CD1c-positive myeloid dendritic cell (primary cell): ENCODE measurements around the gene APBA2.

ENCODE experiments used
- DNase-seq: peaks from one replicate; pipeline ENCODE4 v3.0.0-alpha.2; 2016; ENCODE audit errors: extremely low spot score

The APBA2 gene

DNA sequence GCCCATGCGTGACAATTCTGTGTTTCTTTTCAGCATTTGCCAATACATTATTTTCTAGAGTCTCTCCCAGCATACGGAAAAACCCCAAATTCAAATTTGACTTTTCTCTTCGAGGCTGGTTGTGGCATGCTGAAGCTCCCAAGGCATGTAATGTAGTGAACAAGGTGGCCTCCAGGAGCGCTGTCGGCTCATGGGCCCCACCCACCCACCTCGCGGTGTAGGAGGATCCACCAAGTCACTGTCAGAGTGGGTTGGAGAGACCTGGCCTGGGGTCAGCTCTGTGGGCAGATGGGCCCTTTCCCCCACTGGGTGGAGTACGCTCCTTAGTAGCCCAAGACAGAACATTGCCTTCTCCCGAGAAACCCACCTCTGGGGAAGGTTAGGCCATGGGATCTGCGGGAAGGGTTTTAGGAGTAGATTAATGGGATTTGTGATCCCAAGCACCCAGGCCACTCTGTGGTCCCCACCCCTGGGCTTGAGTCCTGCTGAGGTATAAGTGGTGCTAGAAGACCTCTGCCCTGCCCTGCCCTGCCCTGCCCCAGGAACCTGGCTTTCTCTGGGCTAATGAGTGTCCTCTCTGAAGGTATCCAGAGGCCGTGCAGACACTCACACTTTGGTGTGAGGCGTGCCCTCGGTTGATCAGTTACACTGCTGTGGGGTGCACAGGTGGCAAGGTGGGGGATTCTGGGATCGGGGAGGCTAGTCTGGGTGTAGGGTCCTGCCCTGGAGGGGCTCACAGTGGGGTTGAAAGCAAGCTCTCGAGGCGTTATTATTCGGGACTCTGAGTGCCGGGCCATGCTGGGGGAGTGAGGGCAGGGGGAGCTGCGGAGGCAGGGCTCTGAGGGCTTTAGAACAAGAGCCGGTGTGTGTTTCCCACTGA, 97.9 kb downstream of the APBA2 start:
- no peak for DNase-seq

DNA sequence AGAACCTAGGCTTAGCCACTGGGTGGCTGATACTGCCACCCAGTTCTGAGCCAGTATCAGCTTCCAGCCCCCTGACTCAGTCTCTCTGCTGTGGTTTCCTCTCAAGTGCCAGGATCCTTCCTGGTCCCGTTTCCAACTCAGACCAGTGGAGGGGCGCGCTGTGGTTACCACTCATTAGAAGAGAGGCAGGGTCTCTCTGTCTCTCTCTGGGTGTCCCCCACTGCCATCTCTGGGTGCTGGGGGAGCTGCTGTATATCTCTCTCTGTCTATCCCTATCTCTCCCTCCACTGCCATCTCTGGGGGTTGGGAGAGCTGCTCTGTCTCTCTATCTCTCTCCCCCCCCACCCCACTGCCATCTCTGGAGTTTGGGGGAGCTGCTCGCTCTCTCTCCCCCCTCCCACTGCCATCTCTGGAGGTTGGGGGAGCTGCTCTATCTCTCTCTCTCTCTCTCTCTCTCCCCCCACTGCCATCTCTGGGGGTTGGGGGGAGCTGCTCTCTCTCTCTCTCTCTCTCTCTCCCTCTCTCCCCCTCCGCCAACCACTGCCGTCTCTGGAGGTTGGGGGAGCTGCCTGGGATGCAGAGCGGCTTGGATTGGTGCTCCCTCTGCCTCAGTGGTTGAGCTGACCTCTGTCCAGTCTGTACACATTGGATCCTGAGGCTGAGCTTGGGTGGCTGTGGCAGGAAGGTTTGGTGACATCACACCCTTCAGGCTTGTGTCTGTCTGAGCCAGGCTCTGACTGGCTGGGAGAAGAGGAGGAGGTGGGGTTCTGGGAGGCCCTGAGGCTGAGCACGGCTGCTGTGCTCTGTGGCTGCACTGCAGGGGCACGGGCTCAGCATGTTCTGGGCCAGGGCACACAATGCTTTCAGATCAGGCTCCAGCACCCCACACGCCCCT, 98.9 kb downstream of the APBA2 start:
- DNase-seq = no peak

DNA sequence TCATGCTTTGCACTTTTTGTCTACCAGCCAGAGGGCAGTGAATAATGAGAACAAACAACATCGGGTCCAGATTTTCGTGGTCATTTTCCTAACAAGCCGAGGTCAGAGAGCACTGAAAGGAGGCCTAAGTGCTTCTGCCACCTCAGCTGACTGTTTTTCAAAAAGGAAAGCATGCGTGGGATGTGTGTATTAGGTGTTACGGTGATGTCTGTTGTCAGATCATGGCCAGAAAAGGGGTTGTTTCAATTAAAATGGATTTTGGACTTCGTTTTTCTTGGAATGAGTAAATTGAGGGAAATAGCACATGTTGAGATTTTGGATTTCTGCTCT, 99.5 kb downstream of the APBA2 start:
- no peak for DNase-seq

DNA sequence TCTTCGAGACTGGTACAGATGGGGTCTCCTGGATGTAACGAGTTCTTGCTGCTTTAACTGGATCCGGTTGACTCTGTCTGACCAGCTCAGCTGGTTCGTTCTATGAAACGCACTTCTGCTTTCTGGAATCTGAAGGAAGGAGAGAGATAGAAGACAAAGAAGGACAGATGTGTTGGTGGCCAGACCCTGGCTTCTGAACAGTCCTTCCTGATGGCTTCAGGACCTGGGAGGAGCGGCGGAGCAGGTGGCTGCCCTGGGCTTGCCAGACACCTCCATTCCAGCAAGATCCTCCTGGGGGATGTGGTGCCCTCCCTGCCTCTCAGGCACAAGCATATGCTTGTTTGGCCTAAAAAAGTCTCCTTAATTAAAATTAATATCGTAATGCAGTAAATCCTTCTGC, 99.9 kb downstream of the APBA2 start:
- DNase-seq = no peak

DNA sequence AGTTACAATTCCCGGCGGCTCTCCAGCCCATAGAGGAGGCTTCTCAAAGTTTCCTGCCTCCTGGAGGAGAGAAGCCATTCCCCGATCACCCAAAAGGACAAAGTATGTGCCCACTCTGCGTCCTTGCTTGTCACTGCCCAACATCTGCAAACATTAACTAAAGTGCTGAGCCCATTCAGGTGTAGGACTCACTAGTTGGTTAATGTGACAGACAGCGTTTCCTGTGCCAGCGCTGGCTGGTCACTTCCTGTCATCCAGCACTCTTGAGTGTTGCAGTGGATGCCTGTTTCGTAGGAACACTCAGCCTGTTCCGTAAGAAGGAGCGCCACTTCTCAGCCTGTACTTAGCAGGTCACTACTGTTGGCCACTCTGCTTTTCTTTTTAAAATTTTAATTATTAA, 100.3 kb downstream of the APBA2 start:
- peak; percentile 7 for DNase-seq

DNA sequence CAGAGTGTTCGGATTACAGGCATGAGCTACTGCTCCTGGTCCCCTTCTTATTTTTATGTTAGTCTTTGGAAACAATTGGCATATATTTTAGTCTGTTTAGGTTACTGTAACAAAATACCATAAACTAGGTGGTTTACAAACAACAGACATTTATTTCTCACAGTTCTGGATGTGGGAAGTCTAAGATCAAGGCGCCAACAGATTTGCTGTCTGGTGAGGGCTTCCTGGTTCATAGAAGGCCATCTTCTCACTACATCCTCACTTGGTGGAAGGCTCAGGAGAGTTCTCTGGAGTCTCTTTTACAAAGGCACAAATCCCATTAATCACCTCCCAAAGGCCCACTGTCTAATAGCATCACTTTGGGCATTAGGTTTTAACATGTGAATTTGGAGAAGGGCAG, 101.0 kb downstream of the APBA2 start:
- no peak for DNase-seq

DNA sequence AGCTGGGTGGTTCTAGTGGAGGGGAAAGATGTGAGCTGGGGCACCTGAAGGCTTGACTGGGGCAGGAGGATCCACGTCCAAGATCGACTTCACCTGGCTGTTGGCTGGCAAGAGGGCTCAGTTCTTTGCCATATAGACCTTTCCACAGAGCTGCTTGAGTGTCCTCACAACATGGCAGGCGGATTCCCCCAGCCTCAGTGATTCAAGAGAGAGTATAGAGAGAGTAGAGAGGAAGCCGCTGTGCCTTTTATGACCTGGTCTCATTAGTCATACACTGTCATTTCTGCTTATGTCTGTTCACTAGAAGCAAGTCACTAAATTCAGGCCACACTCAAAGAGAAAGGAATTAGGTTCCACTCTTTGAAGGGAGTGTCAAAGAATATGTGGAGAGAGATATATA, 101.6 kb downstream of the APBA2 start:
- no peak for DNase-seq

DNA sequence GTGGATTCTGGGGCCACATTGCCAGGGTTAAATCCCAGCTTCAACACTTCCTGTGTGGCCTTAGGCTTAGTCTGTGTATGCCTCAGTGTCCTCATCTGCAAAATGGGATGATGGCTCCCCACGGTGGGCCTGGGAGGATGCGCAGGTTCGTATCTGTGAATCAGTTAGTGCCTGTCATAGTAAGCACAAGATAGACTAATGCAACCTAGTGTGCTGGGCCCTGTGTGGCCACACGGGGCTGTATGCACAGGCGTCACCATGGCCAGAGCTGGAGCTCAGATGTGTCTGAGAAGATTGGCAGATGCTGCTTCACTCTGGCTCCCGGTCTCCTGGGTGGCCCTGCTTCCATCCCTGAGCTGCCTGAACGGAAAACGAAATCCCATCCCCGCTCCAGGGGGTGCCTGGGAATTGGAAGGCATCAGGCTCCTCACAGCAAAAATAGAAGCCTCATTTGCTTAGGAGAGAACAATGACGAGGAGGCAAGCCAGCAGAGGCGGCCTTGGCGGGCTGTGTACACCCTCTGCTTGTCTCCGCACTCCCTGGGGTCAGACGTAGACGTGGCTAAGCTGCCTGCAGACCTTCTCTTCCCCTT, 103.6 kb downstream of the APBA2 start:
- DNase-seq = no peak

DNA sequence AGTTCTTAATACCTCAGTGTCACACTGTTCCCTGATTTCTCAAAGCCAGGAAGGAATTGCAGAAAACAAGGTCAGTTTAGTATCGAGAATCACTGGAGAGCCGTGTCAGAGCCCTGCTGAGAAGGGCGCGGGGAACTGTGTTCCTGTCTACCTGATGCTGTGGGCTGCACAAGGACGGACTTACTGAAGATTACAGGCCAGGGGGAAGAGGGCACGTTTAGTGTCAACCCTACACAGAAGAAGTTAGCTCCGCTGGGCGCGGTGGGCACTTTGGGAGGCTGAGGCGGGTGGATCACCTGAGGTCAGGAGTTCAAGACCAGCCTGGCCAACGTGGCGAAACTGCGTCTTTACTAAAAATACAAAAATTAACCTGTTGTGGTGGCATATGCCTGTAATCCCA, 104.1 kb downstream of the APBA2 start:
- no peak for DNase-seq

DNA sequence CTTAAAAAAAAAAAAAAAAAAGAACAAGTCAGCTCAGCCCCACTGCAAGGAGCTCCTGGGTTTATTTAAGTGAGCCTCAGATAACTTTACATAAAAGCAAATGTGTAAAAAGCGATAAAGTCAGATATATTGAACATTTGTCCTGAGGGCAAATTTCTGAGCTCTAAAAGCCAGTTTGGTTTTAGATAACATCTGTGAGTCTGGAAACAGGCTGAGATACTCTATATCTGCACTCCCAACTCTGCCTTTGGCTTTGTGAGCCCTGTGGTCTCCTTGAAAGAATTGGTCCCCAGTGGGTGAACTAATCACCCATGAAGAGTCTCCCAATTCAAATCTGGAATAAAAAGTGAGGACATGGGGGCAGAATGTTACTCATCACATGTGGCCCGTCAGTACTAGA, 104.6 kb downstream of the APBA2 start:
- no peak for DNase-seq

DNA sequence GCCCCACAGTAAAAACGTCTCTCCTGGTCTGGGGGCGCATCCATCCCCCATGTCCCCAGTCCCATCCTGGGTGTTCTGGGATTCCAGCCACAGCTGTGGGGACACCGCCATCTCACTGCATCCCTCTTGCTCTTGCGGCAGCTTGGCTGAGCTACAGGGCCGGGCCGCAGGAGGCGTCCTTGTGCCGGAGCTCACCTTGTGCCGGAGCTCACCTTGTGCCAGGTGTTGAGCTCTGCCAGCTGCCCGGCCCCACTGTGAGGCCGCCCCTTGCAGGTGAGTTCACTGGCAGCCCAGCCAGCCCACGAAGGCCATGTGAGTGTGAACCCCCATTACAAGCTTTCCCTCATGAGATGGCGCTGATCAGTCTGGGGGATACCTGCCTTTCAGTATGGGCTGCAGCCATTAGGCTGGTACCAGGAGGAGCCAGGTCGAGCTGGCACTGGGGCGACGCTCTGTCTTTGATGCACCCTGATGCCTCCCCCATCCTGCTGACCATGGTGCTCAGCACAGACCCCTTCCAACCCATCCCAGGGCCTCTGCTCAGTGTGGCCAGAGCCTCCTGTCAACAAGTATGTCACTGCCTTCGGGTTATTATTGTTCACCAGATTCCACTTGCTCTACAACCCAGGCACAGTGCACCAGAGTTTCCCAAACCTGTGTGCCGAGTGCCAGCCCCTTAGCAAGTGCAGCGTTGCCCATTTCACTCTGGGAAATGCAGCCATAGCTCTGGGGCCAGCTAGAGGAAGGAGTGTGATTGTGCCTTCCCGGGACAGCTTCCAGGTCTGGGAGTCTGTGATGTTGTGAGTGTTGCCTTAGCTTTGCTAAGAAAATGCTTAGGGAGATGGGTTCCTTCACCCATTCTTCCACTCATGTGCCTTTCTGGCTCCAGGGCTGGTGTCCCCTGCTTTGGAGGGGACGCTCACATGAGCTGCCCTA, 105.7 kb downstream of the APBA2 start:
- DNase-seq = no peak

DNA sequence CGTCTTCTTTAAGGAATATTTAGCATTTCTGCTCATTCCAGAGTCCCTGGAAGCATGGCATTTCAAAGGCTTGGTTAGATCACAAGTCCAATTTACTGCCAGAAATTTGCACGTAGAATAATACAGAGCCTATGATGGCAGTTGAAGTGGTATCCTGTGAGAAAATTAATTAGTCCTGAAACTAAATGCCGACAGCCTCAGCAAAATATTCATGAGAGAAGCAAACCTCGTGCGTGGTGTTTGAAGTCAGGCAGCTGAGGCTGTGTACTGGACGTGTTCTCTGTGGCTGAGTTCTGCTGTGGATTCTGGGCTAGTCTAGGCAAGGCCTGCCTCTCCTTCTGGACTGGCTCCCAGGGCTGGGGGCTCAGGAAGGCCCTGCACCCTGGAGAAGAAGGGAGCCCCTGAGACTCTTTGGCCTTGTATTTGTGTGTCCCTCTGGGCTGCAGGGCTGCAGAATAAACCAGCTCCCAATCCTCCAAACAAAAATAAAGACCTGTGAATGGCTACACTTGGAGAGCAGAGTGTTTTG, 106.6 kb downstream of the APBA2 start:
- DNase-seq = no peak

DNA sequence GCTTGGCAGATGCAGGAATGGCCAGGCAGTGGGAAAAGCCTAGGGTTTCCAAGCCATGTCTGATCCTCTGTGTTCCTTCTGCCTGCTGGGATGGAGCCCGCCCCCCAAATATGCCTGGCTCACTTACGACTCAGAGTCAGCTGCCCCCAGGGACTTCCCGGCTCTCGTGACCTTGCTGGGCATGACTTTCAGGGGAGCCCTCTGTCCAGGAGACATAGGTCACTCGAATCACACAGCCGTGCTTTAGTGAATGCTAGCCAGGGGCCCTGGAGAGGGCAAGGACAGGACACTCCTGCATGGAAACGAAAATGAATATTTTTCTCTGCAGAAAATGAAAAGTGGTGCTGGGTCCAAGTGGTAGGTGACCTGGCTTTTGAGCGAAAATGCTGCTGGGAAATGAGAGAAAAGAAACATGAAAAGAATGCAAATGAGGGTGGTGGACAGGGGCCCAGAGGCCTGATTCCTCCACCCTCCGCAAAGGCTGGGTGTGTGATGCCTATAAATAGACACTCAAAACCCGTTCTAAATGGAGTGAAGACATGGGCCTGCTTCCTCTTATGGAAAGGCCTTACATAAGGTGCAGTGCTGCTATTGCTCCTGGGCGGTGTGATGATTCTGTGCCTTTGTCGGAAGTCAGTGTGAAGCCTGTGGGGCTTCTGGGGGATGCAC, 107.4 kb downstream of the APBA2 start:
- no peak for DNase-seq

DNA sequence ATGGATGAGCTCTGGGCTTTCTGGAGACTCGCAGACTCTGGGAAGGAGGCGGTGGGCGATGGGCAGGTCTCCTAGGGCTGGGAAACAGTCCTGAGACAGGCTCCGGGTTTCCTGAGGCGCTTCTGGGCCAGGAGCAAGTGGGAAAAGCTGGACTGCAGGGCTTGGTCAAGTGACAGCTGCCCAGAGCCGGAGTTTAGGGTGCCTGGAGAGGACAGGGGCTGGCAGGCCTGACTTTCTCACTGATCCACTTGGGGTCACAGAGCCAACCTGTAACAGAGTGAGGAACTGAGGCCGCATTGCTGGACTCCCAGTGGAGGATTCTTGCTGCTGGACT, 107.9 kb downstream of the APBA2 start:
- no peak for DNase-seq

DNA sequence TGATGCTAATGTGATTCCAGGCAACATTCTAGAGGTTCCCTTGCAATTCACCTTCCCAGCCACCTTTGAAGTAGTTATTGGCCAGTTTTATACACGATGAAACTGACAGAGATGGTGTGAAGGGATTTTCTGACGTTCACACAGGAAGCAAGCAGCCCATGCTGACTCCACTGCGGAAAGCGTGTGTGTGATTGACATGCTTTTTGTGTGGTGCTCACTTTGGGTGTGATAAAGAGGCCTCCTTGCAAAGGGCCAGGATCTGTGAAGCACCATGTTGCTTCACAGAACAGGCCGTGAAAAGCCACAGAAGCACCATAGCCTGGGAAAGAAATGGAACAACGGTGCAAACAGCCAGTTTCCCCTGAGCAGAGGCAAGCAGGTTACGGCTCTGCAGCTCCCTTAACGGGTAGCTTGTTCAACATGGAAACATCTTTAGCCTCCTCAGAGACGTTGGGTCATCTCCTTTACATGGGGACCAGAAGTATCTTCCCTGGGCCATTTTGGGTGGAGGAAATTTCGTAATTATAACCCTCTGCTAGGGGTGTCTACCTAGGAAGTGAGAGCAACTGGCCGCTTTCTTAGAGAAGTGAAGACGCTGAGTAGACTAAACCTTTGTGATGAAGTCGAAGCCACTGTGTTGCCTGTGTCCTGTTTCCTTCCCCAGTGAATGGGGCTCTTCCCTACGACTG, 108.5 kb downstream of the APBA2 start:
- no peak for DNase-seq

DNA sequence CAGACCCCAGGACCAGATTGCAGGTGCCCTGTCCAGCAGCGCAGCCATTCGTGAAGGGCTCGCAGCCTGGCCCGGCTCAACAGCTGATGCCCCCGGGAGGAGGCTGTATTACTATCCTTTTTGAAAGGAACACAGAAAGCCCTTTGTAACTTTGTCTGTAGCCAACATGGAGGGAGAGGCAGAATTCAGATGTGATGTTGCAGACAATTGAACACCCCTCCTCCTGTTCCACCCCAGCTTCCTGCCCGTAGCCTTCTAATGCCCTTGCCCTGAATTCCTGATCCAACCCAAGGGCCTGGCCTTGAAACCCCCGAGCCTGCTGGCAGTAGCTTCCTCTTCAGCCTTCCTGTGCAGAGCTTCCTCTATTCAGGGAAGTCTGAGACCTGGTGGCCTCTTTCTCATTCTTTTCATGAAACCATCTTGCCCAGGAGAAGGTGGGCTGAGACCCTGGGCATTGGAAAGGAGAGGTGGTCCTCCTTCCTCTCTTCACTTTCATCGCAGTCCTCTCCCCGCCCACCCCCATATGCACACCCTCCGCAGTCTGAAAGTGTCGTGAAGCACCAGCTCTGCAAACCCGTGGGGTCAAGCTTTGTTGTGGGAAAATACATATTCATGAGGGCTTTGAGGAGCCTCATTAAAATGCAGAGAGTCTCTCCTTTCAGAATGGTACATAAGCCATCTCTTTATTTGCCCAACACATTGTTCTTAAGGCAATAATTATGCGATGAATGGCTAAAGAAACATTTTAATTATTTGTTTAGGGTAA, 109.2 kb downstream of the APBA2 start:
- no peak for DNase-seq

DNA sequence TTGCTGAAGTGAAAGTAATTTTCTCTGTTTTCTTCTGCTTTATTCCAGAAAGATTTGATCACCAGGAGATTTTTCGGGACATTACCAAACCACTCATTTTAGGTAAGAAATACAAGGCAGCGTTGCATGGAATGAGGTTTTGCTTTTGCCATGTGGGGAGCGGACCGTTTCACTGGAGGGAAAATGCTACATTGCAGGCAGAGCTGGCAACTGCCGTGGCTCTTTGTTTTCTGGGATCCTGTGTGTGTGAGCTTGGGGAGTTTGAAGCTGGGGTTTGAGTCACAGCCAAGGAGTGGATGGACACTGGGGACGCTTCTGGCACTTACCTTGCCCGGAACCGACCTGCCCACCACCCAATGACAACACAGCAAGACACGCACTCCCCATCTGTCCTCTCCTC, 109.9 kb downstream of the APBA2 start:
- no peak for DNase-seq

DNA sequence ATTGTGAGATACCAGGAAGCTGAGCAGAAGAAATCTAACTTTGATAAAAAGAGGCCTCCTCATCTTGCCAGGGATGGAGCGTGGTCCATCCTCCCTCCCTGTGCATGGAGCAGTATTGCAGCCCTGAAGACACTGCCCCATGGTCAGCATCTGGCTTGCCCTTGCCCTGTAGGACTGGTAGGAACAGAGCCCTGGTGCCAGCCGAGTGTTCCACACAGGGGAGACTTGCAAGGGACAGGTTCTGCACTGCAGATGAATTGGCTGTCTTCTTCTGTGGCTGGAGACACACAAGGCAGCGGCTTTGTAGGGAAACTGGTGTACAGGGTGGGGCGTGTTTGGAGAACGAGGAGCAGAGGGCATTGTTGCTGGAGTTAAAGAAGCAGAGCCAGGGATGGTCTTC, 110.5 kb downstream of the APBA2 start:
- DNase-seq = no peak

DNA sequence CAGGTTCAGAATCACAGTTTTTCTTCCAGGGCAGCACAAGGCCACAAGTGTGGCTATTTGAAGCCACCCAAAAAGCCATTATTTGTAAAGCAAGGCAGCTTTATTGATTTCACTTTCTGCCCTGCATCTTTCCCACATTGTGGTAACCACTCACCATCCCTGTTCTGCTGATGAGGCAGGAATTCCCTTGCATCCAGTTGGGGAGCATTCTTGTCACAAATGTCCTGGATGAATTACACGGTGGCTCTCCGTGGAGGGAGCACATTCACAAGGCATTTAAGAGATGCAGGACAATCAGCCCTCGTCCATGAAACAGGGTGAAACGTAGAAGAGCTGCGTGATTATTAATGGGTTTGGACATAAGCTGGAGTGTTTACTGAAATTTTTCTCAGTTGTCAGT, 111.2 kb downstream of the APBA2 start:
- DNase-seq = no peak

DNA sequence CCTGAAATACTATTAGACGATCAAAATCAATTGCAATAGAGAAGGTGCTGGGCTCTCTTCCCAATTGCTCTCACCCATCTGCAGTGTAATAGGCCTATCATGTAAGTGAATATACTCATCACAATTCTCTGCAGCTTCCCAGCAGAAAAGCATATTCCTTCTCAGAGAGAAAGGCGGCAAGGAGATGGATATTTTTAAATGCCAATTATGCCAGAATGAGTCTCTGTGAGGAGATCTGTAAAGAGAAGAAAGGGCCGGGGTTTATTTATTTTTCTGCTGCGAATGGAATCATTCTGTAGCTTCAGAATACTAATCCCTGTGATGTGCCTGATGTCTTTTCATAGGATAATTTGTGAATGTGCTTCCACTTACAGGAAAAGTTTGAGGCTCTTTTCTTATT, 112.0 kb downstream of the APBA2 start:
- DNase-seq = no peak
